NCI-H82 (cell line): ENCODE measurements around the gene TTC34.
"Not testable (repeated sequence)": the region's sequence is repeated elsewhere in the genome, so short reads cannot be mapped to it uniquely, and the experiment has no call there.

Experiments
- DNase-seq: peaks from one replicate; lab custom pipeline; 2025; lab: John Stamatoyannopoulos, UW

TTC34 gene

DNA sequence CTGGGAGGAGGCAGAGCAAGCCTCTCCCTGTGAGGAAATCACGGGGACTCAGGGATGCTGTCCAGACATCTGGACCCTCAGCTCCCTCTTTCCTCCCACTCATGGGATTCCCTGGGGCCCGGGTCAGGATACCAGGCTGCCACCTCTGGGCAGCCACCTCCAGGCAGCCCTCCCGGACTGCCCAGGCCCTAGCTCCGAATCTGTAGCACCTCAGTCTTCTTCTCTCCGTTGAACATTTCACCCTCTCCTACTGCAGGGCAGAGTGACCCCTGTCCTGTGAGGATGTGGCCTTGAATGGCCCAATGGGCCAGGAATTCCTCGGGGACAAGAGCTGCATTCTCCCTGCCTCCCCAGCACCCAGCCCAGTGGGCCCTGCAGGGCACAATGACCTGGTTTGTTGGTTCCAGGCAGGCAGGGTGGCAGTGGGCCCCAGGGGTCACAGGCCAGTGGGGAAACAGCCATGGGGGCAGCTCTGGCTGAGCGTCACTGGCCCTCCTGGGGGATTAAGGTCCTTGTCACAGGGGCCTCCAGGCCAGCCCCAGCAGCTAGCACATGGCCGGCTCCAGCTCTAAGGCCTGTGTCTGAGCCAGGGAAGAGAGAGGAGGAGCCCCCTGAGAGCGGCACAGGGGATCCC lies 9.5 kb upstream of the TTC34 start:
- DNase-seq: no peak

DNA sequence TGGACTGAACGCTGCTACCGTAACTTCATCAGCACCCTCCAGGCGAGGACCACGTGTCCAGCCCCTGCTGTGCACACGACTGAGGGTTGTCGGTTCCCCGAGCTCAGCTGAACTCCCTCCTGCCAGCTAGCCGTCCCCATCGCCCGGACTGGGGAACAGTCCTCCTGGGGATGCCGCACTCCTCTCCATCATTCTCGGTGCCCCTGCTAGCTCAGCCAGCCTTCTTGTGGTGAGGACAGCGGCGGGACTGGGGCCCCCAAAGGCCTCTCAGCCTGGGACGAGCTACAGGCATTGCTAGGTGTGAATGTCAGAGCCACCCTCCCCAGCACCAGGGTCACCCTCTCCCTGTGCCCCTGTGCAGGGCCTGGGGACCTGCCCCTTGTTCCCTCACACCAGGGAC lies 8.8 kb upstream of the TTC34 start:
- DNase-seq: no peak

DNA sequence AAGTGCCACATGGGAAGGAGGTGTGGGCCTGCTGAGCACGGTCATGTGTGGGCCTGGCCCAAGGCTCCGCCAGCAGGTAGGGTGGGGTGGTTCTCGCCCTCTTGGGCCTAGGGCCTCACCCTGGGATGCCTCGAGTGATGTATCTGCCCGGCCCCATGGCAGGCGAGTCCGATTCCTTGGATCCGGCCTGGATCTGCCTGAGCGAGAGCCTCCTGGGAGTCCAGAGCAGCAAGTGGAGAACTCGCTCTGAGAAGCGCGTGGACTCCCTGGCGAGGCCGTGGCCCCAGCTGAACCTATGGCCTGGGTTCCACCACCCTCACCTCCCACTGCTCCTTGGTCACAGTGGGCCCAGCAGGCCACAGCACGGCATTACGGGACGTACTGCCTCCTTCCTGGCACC lies 8.2 kb upstream of the TTC34 start:
- no peak for DNase-seq

DNA sequence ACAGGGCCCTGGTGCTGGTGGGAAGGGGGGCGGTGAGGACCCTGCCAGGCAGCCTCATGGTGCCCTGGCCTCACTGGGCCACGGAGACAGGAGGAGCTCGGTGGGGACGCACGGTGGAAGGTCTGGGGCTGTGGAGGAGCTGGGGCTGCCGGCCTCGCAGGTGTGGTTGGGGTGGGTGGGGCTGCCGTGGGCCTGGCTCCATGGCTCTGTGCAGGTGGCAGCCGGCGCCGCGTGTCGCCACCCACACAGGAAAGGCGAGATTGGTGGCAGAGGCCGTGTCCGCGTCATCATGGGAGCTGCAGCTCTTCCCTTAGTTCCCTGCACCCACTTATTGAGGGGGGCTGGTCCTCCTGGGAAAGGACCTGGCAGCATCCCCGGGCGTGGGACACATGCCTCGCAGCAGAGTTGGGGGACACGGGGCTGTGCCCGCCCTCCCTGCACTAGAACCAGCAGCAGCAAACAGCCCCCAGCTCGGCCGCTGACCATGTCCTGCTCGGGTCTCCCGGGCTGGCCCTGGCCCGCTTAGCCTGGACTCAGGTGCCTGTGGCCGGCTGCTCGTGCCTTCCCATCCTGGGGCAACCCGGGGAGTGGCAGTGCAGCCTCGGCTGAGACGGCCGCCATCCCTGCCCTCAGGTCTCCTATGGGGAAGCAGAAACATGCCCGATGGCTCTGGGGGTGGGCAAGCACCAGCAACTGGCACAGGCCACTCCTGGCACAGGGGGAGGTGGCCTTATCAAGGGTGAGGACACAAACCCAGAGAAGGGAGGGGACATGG lies 7.5 kb upstream of the TTC34 start:
- DNase-seq: no peak

DNA sequence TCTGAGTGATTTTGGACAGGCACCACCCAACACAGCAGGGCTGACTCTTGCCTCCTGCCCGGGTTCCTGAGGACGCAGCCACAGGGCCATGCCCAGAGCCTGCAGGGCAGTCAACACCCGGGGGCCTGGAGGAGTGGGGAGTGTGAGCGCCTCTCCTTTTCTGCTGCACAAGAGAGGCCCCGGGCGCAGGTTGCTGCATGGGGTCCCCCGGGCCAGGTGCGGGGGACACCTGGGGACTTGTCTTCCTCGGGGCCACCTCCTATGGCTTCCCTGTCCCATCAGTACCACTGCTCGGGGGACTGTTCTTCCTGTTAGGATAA lies 6.9 kb upstream of the TTC34 start:
- DNase-seq: no peak

DNA sequence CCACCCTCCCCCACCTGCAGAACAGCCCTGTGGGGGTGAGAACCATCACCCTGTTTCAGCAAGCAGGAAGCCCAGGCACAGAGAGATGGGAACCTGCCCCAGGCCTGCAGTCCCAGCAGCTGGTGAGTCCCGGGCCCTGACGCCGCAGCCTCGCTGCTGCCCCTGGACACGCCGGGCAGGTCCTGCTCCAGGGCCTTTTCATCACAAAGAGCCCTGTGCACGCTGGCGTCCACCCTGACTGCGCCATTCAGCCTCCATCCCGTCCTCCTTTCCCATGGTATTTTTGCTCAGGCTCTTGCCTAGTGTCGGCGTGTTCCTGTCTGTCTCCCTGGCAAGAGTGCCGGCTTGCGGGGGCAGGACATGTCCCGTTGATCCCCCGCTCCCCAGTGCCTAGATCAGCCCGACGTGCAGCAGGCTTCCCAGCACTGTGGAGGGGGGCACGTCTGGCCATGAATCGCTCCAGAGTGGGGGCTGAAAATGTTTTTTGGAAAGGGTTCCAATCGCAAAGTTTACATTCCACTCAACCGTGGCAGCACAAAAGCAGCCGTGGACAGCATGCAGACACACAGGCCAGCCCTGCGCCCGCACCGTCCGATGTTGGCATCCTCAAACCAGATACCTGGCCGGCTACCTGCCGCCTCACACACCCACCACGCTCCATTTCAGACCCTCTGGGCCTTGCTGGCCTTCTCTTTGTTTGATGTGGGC lies 6.3 kb upstream of the TTC34 start:
- no peak for DNase-seq

DNA sequence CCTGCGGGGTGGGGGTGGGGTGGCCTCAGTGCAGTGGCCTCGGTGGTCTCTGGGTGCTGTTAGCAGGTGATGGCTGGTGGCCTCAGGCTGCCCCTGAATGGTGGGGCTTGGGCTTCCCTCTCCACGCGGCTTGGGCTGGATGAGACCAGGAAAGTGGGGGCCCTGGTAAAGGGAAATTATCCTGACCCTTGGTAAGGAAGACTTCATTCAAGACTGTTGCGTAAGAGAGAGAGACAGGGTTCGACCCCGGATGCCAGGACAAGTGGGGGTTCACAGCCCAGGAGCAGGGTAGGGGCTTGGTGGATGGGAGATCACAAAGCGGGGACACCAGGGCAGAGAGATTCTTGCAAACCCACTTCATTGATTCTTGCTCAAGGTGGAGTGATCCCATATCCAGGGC lies 5.5 kb upstream of the TTC34 start:
- no peak for DNase-seq

DNA sequence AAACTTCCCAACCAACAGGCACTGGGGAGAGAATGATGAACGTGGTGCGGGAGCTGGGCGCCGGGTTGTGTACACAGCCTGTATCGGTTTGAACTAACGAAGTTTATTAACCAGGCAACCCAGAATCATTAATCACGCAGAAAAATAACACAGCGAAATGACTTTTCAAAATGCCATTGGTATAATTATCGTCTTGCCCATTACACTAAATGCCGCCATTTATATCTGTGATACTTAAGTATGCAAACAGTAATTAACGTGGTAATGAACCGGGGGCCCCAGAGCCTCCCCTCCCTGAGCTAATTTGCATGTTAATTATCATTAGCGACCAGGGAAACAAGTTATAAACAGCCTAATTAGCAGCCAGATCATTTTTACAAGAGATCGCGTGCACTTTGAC lies 5.1 kb upstream of the TTC34 start:
- no peak for DNase-seq

DNA sequence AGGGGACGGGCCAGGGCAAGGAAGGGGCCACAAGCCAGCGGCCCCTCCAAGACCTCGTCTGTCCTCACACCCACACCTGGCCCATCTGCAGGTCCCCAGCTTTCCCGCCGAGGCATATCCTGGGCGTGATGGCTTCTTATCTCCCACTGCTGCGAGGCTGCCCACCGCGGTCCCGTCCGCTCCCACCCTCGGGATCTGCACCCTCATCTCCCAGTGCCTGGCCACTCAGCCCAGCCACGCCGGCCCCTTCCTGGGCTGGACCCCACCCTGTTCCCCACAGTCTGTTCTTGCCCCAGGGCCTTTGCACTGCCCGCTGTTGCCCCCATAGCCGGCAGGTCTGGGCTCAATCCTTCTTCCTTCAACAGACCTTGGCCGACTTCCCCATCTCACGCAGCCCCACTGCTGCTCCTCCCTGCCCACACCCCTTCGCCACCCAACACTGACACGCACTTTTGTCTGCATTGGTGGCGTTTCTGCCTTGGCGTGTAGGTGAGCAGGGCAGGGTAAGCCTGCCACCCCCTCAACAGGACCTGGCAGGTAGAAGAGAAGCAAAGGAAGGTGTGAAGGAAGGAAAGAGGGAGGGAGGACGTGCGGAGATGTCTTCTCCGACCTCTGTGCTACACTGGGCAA lies 4.4 kb upstream of the TTC34 start:
- DNase-seq: no peak

DNA sequence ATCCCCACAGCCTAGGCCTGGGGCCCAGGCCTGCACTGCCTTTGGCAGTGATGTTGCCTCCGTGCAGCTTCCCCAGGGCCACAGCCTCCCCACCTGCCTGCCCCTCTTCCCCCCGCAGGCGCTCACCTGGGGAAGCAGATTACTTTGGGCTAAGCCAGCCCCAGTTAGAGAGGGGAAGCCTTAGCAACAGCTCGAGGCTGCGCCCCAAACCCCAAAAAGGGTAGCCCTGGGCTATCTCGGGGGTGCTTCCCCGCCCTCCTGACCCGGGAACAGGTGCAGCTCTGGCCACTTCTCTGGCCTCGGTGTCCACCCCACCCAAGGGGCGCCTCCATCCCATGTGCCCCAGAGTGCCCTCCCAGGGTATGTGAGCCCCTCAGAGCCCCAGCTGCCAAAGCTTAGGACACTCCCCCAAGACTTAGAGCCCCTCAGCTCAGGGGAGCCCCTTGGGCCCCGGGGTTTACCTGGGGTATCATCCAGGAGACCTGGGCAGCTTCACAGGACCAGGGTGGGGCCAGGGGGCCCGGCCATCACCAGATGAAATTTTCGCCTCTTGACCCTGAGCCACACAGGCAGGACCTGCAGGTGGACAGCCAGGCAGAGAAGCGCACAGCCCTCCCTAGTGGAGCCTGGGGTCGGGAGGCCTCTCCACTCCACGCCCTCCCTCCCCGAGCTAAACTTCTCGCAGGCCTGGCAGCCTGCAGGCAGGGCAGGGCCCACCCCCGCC lies 3.3 kb upstream of the TTC34 start:
- no peak for DNase-seq

DNA sequence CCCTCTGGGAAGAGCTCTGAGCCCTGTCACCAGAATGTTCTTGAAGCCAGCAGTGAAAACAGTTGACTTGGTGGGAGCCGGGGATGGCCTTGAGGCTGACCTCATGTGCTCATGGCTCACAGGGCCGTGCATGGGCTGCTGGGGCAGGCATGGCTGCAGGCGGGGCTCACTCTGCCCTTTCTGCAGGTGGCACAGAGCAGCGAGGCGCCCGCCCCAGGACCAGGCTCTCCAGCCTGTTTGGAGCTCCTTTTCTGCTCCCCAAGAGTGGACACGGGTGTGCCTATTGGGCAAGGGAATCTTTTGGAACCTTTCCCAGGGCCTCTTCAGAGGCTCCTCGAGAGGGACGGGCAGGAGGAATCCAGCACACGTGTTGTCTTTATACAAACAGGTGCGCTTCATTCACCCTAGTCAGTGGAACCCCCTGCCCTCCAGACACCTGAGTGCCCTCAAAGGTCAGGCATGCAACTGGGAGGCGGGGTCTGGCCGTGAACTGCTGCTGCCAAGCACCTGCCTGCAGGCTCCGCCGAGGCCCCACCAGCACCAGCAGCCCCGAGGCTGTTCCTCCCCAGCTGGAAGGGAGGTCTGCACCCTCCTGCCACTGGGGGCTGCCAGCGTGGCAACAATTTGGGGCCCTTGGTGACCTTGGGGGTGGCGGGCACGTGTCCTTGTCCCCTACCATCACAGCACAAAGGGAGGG lies 2.6 kb upstream of the TTC34 start:
- DNase-seq: no peak

DNA sequence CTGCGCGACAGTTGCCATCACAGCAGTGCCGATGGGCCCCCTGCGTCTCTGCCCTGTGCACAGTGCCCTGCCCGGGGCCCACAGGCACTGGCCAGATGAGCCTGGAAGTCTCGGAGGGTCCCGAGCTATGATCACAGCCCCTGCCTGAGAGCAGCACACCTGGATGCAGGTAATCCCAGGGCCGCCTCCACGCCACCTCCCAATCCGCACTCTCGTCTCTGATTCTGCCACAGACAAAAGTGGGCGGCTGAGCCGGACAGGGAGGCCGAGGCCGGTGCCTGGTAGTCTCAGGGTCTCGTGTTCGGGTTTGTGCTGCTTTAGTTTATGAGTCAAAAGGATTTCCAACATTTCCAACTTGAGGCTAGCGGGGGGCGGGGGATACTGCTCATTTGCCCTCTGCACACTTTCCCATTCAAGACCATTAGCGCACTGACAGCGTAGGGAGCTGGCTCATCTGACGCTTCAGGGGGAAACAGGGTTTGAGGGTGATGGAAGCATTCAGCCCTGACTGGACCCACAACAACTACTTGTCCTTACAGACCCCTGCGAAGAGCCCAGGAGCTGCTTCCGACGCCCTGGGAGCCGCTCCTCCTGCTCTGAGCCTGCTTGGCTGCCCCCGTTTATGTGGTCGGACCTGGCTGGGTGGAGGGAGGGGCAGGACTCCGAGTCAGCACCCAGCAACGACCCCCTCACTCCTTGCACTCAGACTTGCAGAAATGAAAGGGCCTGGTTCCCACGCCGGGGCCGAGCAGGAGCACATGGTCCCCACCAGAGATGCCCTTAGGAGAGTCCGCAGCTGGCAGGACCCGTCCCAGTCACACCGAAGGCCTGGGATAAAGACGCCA lies 1.8 kb upstream of the TTC34 start:
- DNase-seq: no peak

DNA sequence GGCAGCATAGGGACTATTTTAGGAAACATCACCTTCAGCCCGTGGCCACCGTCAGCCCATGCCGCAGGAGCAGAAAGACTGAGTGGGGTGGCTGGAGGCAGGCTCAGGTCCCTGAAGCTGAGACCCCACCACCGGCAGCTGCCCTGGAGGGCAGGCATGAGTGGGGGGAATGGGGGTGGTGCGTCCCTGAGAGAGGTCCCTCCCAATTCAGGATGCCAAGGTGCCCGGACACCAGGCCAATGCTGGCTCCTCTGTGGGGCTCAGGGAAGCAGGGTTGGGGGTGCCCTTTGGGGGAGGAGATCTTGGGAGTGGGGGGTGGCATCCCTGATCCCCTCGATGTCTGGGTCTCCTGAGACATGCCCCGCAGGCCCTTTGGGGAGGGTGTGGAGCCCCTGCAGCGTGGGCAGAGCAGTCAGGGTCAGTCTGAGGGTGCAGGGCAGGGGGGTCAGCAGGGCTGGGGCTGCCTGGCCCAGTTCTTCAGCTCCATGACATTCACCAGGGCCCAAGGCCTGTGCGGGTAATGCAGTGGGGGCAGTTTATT lies 998 bp upstream of the TTC34 start:
- no peak for DNase-seq

DNA sequence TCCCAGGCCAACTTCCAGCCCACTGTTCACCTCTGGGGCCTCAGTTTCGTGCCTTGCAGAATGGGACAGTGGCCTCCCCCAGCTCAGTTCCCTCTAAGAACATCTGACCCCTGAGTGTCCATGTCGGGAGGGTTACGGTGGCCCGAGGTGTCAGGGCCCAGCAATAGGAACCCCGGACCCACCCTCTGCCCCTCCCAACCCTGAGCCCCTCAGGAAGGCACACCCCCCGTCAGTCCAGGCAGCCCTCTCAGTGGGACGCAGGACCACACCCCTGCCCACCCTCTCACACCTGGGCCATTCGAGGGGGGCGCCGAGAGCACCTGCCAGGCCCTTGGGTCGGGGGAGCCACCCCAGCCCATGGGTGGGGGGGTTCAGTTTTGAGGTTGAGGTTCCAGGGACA lies 447 bp downstream of the TTC34 start:
- no peak for DNase-seq

DNA sequence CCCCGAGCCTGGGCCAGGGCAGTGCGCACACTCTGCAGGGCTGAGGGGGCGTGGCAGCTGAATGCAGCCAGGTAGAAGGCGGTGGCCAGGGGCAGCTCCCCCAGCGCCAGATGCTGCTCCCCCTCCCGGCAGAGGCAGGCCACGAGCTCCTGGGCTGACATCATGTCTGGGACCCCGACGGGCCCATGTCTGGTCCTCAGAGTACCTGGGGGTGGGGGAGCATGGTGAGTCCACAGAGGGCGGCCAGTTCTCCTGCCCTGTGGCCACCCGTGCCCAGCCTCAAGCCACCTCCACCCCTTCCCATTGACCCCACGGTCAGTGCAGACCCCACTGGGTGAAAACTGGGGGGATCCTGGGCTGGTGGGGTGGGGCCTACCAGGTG lies 838 bp downstream of the TTC34 start:
- no peak for DNase-seq

DNA sequence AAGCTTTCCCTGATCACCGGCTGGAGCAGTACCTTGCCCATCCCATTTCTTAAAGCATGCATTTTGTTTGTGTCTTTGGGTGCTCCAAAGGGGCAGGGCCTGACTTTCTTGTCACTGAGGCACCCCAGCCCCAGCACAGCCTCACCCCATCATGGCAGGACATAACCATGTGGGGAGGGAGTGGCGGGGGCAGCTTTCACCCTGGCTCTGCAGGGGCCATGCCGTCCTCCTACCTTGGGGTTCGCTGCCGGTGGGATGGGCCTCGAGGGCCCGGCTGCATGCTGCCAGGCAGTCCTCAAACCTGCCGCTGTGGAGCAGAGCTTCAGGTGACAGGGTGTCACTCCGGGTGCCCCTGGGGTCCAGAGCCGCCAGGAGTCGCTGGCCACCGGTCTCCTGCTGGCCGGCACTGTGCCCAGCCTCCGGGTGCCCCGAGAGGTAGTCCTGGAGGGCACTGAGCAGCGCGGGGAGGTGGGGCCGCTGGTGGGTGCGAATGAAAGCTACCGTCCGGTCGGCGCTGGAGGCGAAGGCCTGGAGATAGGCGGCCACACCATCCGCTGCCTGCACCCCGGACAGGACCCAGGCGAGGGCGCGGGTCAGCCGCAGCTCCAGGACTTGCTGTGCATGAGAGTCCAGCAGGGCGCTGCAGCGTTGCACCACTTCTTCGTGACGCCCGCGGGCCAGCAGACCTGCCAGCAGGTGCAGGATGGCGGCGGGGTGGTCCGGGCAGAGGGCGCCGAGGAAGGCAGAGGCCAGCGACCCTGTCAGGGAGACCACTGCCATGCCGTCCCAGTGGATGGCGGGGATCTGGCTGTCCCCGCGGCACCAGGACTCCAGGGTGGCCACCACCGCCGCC lies 1.5 kb downstream of the TTC34 start:
- no peak for DNase-seq

DNA sequence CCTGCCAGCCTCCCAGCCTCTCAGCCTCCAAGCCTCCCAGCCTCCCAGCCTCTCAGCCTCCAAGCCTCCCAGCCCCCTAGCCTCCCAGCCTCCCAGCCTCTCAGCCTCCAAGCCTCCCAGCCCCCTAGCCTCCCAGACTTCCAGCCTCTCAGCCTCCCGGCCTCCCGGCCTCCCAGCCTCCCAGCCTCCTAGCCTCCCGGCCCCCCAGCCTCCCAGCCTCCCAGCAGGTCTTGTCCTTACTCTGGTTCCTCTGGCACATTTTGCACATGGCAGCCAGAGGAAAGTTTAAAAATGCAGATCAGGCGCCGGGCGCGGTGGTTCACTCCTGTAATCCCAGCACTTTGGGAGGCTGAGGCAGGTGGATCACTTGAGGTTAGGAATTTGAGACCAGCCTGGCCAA lies 2.5 kb downstream of the TTC34 start:
- not testable (repeated sequence) for DNase-seq

DNA sequence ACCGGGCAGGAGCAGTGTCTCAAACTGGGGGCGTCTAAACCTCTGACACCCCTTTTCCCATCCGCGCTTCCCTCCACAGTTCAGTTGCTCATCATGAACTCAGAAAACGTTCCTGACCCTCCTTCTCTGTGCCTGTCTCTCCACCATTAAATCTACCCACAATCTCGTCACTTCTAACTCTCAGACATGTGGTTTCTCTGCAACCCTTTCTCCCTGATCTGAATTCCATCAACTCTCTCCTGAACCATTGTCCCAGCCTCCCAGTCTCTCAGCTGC lies 3.8 kb downstream of the TTC34 start:
- no peak for DNase-seq

DNA sequence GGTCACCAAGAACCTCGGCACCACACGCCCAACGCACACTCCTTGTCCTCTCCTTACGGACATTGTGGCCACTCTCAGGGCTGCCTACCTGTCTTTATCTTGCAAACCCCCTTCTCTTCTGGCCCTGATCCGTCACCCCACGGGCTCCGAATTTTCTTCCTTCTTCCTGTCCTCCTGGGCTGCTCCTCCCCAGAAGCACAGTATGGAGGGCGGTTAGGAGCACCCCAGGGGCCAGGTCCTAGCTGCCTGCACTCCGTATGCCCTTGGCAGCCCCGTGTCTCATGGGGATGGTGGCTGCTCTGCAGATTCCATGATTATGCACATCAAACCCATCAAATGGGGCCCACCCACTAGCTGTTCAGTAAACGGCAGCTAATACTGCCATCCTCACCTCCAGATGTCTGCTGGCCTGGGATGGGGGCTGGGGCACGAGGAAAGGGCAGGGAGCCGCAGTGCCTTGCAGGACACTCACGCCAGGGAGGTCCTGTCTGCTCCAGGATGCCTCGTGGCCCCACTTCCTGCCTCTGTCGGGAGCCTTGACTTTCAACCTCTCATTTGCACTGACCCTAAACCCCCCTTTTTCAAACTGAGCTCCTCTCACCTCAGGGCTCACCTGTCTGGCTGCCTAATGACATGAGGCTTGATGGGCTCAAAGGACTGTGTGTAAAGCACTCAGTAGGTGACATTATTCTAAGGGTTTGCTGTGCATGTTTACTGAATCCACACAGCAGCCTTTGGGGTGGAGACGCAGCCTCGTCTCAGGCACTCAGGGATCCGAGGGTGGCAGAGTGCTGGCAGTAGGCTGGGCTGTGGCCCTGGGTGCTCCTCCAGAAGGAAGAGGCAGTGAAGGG lies 4.4 kb downstream of the TTC34 start:
- no peak for DNase-seq
